ENCODE results near the gene CDK5RAP2.
"Not testable (repeated sequence)": the region's sequence is repeated elsewhere in the genome, so short reads cannot be mapped to it uniquely, and the experiment has no call there.

Gene CDK5RAP2

DNA sequence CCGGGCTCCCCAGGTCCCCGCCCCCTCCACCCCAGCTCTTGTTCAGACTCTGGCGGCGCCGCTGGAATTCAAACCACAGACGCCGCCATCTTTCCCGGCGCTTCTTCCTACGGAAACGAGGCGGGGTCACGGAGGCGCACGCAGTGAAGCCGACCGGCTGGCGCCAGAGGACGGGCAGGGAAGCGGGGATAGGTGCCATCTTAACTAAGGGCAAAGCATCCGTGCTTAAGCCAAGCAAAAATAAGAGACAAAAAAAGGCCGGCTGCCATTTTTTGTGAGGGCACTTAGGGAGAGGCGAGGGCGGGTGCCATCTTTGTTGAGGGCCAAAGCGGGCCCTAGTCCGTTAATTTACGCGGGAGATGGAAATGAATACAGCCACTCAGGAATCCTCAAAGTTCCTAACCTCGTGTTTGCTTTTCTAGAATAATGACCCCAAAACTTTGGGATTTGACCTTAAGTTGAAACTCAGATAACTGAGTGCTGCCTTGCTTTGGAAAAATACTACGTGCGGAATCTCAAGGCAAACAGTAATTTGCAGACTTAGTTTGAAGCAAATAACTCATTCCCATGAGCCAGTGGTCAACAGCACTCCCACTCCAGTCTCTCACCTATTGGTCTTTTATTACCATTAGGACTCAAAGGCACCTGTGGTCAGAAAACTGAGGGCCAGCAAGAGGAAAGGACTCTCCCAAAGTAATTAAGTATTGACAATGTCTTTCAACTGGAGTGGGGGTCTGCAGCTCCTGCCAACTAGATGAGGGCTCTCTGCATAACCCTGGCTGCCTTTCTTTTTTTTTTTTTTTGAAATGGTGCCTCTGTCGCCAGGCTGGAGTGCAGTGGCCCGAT, at the start of gene CDK5RAP2:
Gene CDK5RAP2, minus strand, starts transcription at position 117 of the 846 bp plus-strand sequence. CDS start 189 bp downstream, outside the sequence.
- peak; percentile 80 to 87 (median 87) for DNase-seq (ENCODE audit: low read depth in 3 of 3)

DNA sequence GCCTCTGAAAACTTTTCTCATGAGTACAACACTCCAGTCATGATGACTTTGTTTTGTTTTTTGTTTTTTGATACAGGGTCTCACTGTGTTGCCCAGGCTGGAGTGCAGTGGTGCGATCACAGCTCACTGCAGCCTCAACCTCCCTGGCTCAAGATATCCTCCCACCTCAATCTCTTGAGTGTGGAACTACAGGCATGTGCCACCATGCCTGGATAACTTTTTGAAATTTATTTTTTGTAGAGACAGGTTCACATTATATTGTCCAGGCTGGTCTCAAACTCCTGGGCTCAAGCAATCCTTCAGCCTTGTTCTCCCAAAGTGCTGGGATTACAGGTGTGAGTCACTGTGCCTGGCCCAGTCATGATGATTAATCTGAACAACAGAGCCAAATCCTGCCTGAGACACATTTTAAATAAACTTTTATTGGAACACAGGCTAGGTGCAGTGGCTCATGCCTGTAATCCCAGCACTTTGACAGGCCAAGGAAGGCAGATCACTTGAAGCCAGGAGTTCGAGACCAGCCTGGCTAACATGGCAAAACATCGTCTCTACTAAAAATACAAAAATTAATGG, 49.0 kb upstream of the CDK5RAP2 start:
- DNase-seq (ENCODE audit: low read depth in 3 of 3): not testable (repeated sequence)

DNA sequence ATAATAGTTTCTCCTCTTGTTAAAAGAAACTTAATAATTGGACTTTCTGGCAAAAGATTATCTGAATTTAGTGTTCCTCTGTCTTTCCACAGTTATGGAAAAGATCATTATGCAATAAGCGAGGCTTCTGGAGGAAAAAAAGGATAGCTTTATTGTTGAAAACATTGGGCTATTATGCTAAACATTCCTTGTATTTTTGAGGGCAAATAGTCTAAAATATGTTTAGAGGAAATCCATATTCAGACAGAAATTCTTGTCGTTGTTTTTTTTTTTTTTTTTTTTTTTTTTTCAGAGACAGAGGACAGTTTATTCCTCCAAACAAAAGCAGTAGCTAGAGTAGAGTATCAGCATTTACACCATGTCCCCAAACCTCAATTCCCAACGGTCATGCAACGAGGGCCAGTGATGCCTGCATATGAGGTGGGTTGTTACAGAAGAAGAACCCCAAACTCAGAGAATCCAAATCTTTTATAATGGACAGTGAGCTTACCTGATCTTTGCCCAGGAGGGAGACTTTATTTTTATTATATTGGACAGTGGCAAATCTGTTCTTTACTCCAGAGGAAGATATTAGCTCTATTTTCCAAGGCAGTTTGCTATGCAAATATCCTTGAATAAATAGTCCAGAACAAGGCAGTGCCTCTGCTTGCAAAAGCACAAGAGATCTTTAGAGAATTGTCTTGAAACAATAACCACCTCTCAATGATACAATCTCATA, 48.4 kb upstream of the CDK5RAP2 start:
- no peak for DNase-seq (ENCODE audit: low read depth in 3 of 3)

DNA sequence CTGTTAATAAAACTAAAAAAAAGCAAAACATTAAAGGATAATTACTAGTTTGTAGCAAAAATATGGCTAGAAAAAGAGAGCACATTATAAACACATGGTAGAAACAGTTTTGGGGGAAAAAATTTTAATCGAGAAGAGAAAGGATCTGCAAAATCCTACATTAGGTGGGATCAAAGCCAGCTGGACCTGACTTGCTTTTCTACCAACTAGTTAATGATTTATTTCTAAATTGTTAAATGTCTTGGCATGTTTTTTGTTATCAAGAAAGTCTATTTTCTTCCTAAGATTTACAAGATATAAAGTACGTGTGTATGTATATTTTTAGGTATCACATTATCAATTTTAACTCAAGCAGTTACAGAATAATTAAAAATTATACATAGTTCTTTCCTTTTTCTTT, 47.1 kb upstream of the CDK5RAP2 start:
- no peak for DNase-seq (ENCODE audit: low read depth in 3 of 3)

DNA sequence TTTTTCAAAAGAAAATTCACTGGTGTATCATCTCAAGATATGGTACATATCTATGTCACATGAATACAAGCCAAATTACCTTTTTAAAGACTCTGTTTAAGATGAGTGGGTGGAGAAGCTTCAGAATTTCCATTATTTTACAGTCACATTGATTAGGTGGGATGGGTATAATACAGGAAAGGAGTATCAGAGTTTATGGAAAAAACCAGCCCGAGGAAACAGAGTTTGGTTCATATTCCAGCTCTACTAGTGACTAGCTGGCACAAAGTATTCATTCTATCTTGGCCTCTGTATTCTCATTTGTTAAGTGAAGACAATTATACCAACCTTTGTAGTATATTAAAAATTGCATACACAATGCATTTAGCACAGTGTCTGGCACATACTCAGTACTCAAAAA, 46.5 kb upstream of the CDK5RAP2 start:
- DNase-seq (ENCODE audit: low read depth in 3 of 3): no peak

DNA sequence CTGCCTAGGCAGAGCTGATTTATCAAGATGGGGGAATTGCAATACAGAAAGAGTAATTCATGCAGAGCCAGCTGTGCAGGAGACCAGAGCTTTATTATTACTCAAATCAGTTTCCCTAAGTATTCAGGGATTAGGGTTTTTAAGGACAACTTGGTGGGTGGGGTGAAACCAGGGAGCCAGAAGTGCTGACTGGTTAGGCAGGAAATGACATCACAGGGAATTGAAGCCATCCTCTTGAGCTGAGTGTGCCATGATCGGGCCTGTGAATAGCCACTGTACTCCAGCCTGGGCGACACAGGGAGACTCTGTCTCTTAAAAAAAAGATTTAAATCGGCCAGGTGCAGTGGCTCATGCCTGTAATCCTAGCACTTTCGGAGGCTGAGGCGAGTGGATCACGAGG, 45.3 kb upstream of the CDK5RAP2 start:
- DNase-seq (ENCODE audit: low read depth in 3 of 3): no peak

DNA sequence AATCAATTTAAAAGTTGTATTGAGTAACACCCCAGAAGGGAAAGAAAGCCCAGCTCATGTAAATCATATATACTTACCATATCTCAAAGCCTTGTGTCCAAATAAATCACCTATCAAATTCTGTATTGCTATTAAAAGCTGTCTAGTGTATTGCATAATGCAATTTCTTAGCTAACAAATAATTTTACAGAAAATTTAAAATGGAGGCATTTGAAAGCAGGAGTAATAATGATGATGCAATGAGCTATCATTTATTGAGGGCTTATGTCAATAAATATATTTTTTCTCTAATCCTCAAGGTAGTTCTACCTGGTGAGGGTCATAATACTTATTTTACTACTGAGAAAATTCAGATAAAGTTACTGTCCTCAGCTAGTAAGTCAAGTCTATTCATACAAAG, 42.8 kb upstream of the CDK5RAP2 start:
- DNase-seq (ENCODE audit: low read depth in 3 of 3): no peak

DNA sequence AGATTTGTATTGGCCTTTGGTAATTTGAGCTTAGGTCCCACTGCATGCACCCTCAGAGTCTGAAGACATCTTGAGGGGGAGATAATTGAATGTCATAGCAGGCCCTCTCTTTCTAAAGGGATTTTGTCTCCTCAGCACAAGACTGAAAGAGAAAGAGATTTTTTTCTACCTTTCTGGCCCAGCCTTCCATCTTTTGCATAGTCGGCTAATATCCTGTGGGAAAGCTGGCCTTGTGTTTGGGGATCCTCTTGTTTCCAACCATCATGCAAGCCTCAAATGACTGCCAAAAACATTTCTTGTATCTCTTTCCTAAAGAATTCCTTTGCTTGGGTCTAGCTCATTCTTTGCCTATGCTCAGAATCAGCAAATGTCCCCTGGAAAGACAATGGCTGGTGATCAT, 42.0 kb upstream of the CDK5RAP2 start:
- no peak for DNase-seq (ENCODE audit: low read depth in 3 of 3)

DNA sequence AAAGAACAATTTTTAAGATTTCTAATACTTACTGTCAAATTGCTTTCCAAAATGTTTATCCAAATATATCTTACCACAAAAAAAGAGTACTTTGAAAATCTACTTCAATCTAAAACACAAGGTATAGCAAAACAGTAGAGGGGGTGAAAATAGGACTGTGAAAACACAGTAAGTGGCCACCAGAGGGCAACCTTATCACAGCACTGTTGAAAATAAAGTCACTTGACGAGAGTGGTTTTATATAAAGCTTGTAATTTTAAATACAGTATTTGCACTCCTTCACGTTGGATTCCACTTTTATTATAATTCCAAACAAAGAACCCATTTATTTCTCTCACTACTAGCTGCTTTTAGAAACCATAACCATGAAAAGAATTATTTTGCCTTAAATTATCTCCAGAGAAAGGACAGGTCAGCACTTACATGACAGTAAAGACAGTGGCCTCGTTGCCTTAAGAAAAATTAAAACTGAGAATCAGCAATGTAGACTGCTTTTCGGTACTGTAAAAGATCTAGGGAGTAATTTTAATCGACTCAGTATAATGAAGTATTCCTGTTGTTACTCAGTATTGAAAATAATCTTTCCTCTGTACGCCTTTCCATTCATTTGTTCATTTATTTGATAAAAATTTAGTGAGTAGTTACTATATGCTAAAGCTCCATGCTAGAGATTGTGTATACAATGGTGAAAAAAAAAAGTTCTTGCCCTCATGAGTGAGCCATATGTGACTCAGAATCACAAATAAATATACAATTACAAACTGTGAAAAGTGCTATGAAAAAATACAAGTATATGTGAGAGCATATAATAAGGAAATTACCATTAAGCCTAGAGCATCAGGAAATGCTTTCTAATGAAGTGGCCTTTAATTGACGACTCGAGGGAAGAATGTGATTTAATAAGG, 40.0 kb upstream of the CDK5RAP2 start:
- peak; percentile 15 to 44 (median 38) for DNase-seq (ENCODE audit: low read depth in 3 of 3)

DNA sequence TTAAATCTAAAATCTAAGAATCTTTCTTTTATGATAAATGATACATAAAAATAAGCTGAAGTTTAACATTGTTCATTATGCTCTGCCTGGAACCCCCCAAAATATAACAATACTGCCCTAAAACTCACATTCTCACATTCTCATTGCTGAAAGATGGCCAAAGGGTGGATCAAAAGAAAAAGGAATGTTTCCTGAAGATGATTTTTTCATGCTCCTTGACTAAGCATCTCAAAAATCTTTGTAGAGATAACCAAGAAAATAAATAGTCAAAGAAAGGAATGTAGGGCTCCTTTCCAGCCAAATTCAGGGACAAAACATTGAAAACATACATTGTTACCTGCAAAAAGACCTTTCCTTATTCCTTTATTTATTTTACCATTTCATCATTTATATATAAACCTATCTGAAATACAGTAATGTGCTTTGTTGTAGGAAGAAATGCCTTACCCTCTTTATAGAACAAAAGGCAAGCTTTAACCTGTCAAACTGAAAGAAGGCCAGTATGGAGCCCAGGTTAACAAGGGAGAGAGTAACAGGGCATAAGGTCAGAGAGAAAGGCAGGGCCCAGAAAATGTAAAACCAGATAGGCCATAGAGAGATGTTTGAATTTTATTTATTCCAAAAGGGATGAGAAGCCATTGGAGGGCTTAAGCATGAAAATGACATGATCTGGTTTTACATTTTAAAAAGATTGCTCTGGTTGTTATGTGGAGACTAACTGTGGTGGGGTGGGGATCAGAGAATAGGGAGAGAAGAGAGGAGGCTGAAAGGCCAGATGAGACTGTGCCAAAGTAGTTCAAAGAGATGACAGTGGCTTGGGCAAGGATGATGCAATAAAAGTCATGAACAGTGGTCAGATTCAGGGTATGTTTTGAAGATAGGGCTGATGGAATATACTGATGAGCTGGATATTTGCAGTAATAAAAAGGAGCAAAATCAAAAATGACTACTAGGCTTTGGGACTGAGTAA, 37.3 kb upstream of the CDK5RAP2 start:
- DNase-seq (ENCODE audit: low read depth in 3 of 3): no peak

DNA sequence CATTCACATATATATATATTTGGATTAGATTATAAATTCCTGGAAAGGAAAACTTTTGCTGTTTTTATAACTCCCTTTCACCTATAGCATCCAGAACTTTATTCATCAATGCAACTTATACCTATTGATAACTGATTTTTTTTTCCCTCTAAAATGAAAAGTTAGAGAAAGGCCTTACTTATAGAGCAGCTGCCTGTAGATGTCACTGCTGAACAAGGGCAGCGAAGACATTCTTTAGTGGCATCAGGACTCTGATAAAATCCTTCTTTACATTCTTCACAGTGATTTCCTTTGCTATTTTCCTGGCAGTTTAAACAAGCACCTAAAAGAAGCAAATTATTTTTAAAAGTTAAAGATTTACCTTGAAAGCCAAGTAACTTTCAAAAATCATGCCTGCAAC, 32.3 kb upstream of the CDK5RAP2 start:
- no peak for DNase-seq (ENCODE audit: low read depth in 3 of 3)

DNA sequence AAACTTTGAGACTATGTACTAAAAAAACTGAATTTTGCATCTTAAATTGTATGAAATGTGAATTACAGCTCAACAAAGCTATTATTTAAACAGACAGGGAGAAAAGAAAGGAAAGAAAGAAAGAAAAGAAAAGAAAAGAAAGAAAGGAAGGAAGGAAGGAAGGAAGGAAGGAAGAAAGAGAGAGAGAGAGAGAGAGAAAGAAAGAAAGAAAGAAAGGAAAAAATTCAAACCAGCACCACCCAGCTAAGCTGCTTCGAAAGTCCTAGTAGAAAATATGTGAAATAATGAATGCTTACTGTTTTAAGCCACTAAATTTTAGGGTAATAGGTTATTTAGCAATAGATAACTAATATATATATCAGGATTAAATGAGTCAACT, 31.7 kb upstream of the CDK5RAP2 start:
- no peak for DNase-seq (ENCODE audit: low read depth in 3 of 3)

DNA sequence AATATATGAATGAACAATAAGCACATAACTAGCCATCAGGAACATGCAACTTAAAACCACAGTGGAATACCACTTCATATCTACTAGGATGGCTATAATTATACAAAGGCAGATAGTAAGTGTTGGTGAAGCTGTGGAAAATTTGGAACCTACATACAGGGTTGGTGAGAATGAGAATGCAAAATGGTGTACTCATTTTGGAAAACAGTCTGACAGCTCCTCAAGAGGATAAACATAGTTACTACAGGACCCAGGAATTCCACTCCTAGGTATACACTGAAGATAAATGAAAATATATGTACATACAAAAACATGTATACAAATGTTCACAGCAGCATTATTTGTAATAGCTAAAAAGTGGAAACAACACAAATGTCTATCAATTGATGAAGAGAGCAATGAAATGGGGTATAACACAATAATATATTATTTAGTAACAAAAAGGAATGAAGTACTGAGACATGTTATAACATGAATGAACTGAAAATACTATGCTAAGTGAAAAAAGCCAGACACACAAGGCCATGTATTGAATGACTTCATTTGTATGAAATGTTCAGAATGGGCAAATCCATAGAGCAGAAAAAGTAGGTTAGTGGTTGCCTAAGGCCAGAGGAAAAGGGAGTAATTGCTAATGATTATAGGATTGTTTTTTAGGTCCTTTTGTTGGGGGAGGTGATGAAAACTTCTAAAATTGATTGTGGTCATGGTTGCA, 31.2 kb upstream of the CDK5RAP2 start:
- no peak for DNase-seq (ENCODE audit: low read depth in 3 of 3)

DNA sequence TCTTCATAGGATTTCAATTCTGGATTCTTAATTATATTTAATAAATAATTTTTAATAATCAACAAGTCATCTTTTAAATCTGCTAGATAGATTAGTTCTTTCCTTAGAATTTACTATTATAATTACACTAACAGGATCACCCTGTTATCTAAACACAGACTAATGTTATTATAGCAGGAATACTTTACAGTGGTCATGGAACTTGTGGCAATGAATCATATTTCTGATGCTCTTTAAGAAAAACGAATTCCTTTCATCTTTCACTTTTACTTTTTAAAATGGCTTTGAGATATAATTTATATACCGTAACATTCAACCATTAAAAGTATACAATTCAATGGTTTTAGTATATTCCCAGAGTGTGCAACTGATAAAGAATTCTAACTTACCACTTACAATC, 29.7 kb upstream of the CDK5RAP2 start:
- no peak for DNase-seq (ENCODE audit: low read depth in 3 of 3)

DNA sequence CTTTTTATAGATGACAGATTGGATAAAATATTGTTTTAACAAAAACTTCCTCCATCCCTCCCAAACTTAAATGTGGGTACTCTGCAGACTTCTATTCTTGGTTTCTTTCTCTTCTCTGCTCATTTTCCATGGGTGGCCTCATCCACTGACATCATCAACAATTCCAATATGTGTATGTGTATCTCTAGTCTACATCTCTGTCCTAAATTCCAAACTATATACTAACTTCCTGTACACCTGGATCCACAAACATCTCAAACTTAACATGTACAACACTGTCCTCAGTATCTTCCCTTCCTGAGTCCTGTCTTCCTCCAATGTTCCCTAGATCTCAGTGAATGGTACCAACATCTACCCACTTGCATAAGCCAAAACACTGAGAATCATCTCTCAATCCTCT, 28.5 kb upstream of the CDK5RAP2 start:
- no peak for DNase-seq (ENCODE audit: low read depth in 3 of 3)

DNA sequence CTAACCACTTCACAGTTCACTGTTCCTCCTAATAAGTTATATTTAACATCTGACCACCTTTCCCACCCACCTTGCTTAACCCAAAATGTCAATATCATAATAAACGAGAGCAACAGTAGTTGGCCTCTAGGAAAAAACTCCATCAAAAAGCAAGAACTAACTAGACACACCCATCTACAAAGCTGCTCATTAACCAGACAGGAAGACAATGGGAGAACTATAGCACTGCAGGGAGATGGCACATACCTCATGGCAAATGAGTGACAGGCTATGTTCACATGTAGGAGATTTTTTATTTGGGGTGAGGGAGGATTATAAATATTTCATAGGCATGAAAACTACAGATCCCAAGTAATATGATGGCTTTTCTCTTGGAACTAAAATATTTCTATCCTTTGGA, 23.6 kb upstream of the CDK5RAP2 start:
- DNase-seq (ENCODE audit: low read depth in 3 of 3): no peak

DNA sequence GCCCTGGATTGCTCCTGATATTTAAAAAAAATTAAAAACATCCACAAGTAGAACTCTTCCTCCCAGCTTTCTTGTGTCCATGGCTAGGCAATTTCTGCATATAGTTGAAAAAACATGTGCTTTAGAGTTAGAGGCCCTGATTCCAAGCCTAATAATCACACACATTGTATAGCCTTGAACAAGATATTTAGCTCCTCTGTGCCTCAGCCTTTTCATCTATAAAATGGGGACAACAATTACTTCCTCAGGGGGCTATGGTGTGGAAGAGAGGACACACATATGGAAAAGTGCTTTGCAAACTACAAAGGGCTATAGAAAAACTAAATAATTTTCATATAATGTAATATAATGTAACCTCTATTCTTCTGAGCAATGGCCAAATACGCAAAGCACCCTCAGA, 23.0 kb upstream of the CDK5RAP2 start:
- no peak for DNase-seq (ENCODE audit: low read depth in 3 of 3)

DNA sequence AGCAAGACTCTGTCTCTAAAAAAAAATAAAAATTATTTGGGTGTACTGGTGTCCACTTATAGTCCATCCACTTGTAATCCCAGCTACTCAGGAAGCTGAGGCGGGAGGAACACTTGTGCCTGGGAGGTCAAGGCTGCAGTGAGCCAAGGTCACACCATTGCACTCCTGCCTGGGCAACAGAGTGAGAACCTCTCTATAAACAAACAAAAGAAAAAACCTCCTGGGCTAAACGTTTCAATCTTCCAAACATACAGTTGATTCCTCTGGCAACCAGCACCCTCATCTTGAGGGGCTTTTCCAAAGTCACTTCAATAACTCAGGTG, 13.9 kb upstream of the CDK5RAP2 start:
- DNase-seq (ENCODE audit: low read depth in 3 of 3): no peak

DNA sequence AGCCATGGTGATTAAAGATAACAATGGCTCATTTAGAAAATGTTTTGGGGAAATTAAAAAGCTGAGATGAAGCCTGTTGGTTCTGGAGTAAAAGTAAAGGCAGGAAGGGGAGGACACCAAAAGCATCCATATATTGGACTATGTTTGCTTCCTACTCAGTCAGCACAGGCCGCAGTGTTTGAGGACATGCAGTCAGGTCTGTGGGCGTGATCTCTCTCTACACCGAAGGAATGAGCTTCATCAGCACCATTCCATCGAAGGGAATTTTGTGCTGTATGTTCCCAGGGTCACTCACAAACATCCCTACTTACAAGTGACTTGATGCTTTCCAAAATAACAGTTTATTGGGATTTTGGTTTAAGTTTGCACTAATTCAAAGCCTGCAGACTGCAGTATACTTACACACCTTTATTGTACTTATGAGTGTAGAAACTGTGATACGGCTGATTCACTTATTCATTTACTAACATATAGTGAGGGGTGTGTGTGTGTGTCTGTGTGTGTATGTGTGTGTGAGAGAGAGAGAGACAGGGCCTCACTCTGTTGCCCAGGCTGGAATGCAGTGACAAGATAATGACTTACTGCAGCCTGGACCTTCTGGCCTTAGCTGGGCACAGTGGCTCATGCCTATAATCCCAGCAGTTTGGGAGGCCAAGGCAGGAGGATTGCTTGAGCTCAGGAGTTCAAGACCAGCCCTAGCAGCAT, 13.4 kb upstream of the CDK5RAP2 start:
- DNase-seq (ENCODE audit: low read depth in 3 of 3): no peak

DNA sequence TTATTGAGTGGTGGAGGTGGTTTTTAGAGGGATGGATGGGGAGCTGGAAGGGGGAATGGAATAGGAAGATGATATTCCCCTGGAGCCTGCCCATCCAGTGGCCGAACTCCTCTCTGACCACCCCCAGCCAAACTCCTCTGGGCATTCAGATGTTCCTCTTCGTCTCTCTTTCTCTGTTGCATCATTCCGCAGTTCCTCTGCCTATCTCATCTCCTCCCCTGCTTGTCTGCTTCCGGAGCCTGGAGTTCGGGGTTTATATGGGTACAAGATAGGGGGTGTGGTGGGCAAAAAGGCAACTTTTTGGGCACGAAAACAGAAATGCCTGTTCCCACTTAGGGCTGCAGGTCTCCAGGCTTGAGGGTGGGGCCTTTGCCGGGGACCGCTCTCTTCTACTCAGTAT, 12.2 kb upstream of the CDK5RAP2 start:
- DNase-seq (ENCODE audit: low read depth in 3 of 3): no peak
